Measurements from ENCODE around the gene FAXC.
"Not testable (repeated sequence)": the region's sequence is repeated elsewhere in the genome, so short reads cannot be mapped to it uniquely, and the experiment has no call there.

FAXC gene

GRCh38 chr6:99276747-99277146 is 72.7 kb downstream of the FAXC start:
- DNase-seq: no peak

- no peak for DNase-seq
Observed at GRCh38 chr6:99270826-99271225, 78.6 kb downstream of the FAXC start.

- no peak for DNase-seq
Observed at GRCh38 chr6:99270030-99270429, 79.4 kb downstream of the FAXC start.

- DNase-seq: no peak
Observed at GRCh38 chr6:99269207-99269606, 80.3 kb downstream of the FAXC start.

GRCh38 chr6:99266996-99267395 is 82.5 kb downstream of the FAXC start:
- DNase-seq: not testable (repeated sequence)

GRCh38 chr6:99265447-99265846 is 84.0 kb downstream of the FAXC start:
- DNase-seq: not testable (repeated sequence)

GRCh38 chr6:99254616-99255550 is 94.6 kb downstream of the FAXC start:
- DNase-seq: no peak

GRCh38 chr6:99253271-99253670 is 96.2 kb downstream of the FAXC start:
- DNase-seq: no peak

GRCh38 chr6:99252421-99252820 is 97.1 kb downstream of the FAXC start:
- no peak for DNase-seq

- no peak for DNase-seq
Observed at GRCh38 chr6:99250476-99250875, 99.0 kb downstream of the FAXC start.

GRCh38 chr6:99246602-99247001 is 102.9 kb downstream of the FAXC start:
- DNase-seq: no peak

GRCh38 chr6:99241905-99242534 is 107.5 kb downstream of the FAXC start:
- no peak for DNase-seq

GRCh38 chr6:99236010-99236409 is 113.5 kb downstream of the FAXC start:
- no peak for DNase-seq

- DNase-seq: no peak
Observed at GRCh38 chr6:99233219-99233618, 116.3 kb downstream of the FAXC start.

- DNase-seq: no peak
Observed at GRCh38 chr6:99232056-99232455, 117.4 kb downstream of the FAXC start.

GRCh38 chr6:99225172-99225571 is 124.3 kb downstream of the FAXC start:
- DNase-seq: no peak
